Heart left ventricle (tissue), 13 donors: ENCODE results near the gene SLC38A10.

Experiments
- CTCF ChIP-seq, 12 donors: fragments of 200-600 bp; sonication (generic) in 4 of 12; IDR thresholded peaks; one replicate each; pipeline versions ENCODE4 v1.5.0 to v1.8.0; 2018 to 2022; ENCODE audit warnings: antibody characterized with exemption in 12 of 12, mild to moderate bottlenecking in 5 of 12
- POLR2A ChIP-seq, 2 donors: fragments of 450-650 bp; IDR thresholded peaks; one replicate each; pipeline ENCODE4 v1.6.1; 2017; ENCODE audit warnings: antibody characterized with exemption in 2 of 2, mild to moderate bottlenecking in 2 of 2, moderate library complexity in 2 of 2
- donor health status: ischemic (EF 13 %, LVEDD 7.1; RV severe dilation, severe dysfunction).
- donor health status: DM: no; HTN: yes; CAD: no.
- donor health status: DM: no; HTN: no; CAD: no.
- donor health status: ischemic (EF 25% LVEDD 6.9; RV normal size, moderate dysfunction).
- donor health status: ischemic (EF 25% LVEDD 5.7; RV mildly dilated, moderate dysfunction).
- donor health status: ischemic (EF 35%, LVEDD 5.7; RV mildly dilated, moderate dysfunction).
- donor health status: nonischemic (EF 11% LVEDD 7.7; RV severe dilation, severe dysfunction).
- donor health status: DM: yes; HTN: yes; CAD: no.
- donor health status: PGD.
- donor health status: ischemic (EF 29% LVEDD 5.4; RV normal size, mild dysfunction).
- donor health status: nonischemic (EF 23%, LVEDD 6.1; RV moderate dilation, normal function).

GRCh38 chr17:81302324-81302723 lies 7.2 kb upstream of the SLC38A10 start:
- TF ChIP-seq CTCF (IDR thresholded peaks at IDR 0.05): no peak
- TF ChIP-seq POLR2A (IDR thresholded peaks at IDR 0.05): no peak
